ENCODE results near the gene KCNJ15. TPM values are rescaled to one million over a fixed set of nuclear protein-coding genes. Genes with fewer than 3 reads are reported as not detected.

The KCNJ15 gene
- total and polyA plus RNA-seq, 2 of the 8 experiments (the other 6 are each of a cell fraction or from before 2014, with no cell fraction given): under 0.01 TPM; not detected in 1

DNA sequence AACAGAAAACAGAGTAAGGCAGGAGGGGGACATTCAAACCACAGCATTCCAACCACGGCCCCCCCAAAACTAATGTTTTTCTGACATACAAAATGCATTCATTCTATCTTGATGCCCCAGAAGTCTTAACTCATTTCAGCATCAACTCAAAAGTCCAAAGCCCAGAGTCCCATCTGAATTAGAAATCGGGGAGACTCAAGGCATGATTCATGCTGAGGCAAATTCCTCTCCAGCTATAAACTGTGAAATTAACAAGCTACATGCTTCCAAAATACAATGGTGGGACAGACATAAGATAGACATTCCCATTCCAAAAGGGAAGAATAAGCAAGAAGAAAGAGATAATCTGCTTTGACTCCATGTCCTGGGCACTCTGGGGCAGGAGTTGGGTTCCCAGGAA lies 73.9 kb downstream of the KCNJ15 start:
- H2AK5ac ChIP-seq (ENCODE audit: low read depth, low read length): no peak overlapping the region
- H3K18ac ChIP-seq (ENCODE audit: extremely low read depth, low read length): no peak overlapping the region
- CTCF ChIA-PET (ENCODE audit: partially characterized antibody): interaction anchor here (0.8 to 1.8 kb wide), 8 partner anchors 9 to 161 kb away, joined by 3 to 13 read pairs (median 4); no protein-coding TSS in a partner anchor
- TF ChIP-seq BCL11A (IDR thresholded peaks at IDR 0.05; ENCODE audit: low read depth in 2 of 2, low read length in 2 of 2) (no peak), PHF8 (conservative IDR thresholded peaks at IDR 0.05; ENCODE audit: low read depth, low read length) (no peak), SIRT6 (IDR thresholded peaks at IDR 0.05; ENCODE audit: low read length) (no peak), TEAD4 (IDR thresholded peaks at IDR 0.05; ENCODE audit: low read depth, low read length) (no peak), SRF (IDR thresholded peaks at IDR 0.05; ENCODE audit: low read depth, low read length) (no peak), SUZ12 (IDR thresholded peaks at IDR 0.05; ENCODE audit: low read length) (no peak), SP2 (IDR thresholded peaks at IDR 0.05; ENCODE audit: low read length) (no peak), TBP (IDR thresholded peaks at IDR 0.05; ENCODE audit: low read depth, low read length) (no peak), CHD2 (IDR thresholded peaks at IDR 0.05; ENCODE audit: low read length) (no peak), ZNF274 (IDR thresholded peaks at IDR 0.05; ENCODE audit: borderline replicate concordance, extremely low read depth, low read length) (no peak), YY1 (IDR thresholded peaks at IDR 0.05; ENCODE audit: low read depth, low read length) (no peak), RBBP5 (IDR thresholded peaks at IDR 0.05; ENCODE audit: borderline replicate concordance, low read depth, low read length) (no peak), HDAC6 (IDR thresholded peaks at IDR 0.05; ENCODE audit: low read depth, low read length) (no peak)
- TF ChIP-seq, protein P1, sequence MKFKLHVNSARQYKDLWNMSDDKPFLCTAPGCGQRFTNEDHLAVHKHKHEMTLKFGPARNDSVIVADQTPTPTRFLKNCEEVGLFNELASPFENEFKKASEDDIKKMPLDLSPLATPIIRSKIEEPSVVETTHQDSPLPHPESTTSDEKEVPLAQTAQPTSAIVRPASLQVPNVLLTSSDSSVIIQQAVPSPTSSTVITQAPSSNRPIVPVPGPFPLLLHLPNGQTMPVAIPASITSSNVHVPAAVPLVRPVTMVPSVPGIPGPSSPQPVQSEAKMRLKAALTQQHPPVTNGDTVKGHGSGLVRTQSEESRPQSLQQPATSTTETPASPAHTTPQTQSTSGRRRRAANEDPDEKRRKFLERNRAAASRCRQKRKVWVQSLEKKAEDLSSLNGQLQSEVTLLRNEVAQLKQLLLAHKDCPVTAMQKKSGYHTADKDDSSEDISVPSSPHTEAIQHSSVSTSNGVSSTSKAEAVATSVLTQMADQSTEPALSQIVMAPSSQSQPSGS (IDR thresholded peaks at IDR 0.05; ENCODE audit: low read length): no peak

More for the DNA sequence above, 73.9 kb downstream of the KCNJ15 start:
- Histone ChIP-seq H3K23ac (ENCODE audit: insufficient read length) (no peak overlapping the region), H2BK20ac (ENCODE audit: low read length) (no peak overlapping the region), H2BK15ac (ENCODE audit: low read length) (no peak overlapping the region), H3K79me2 (ENCODE audit: control insufficient read depth in 1 of 2, insufficient read depth in 2 of 2, low read length in 2 of 2) (no peaks in the 10 kb centered on the region), H3K14ac (ENCODE audit: insufficient read length) (no peak overlapping the region), H3K79me1 (ENCODE audit: low read depth, low read length) (no peaks in the 10 kb centered on the region), H2AFZ (ENCODE audit: low read length) (no peak overlapping the region), H4K8ac (ENCODE audit: extremely low read depth, insufficient read depth, low read length) (no peak overlapping the region), H2BK120ac (replicated peaks; ENCODE audit: low read depth, low read length) (no peak overlapping the region), H4K20me1 (replicated peaks in 1 of 2; ENCODE audit: control insufficient read depth in 1 of 2, insufficient read depth in 2 of 2, low read length in 2 of 2) (no peaks in the 10 kb centered on the region), H3K4me3 (ENCODE audit: extremely low read depth in 1 of 4, insufficient read depth in 2 of 4, low read depth in 3 of 4, low read length in 4 of 4) (no peak overlapping the region), H3K27me3 (replicated peaks in 1 of 4; ENCODE audit: control insufficient read depth in 3 of 4, extremely low read depth in 1 of 4, insufficient read depth in 3 of 4, low read length in 3 of 4) (no peaks in the 10 kb centered on the region), H2BK5ac (ENCODE audit: low read depth, low read length) (no peak overlapping the region), H3K9ac (replicated peaks in 1 of 4; ENCODE audit: extremely low read depth in 1 of 4, low read depth in 3 of 4, low read length in 3 of 4) (no peak overlapping the region), H3K4ac (replicated peaks; ENCODE audit: insufficient read length, low read depth, low read length) (no peak overlapping the region), H3K23me2 (ENCODE audit: low read depth, low read length) (no peaks in the 10 kb centered on the region), H2BK12ac (ENCODE audit: low read depth, low read length) (no peak overlapping the region), H3K4me2 (ENCODE audit: insufficient read depth in 1 of 2, low read depth in 2 of 2, low read length in 2 of 2) (no peak overlapping the region), H3K9me3 (ENCODE audit: insufficient read depth in 2 of 2, low read depth in 1 of 2, low read length in 1 of 2) (no peaks in the 10 kb centered on the region), H4K91ac (replicated peaks; ENCODE audit: insufficient read length, low read length) (no peak overlapping the region), H3K56ac (replicated peaks; ENCODE audit: insufficient read length, low read depth, low read length) (no peak overlapping the region), H3K36me3 (ENCODE audit: control insufficient read depth in 2 of 4, insufficient read depth in 4 of 4, low read length in 3 of 4) (no peaks in the 10 kb centered on the region), H4K5ac (ENCODE audit: insufficient read length, low read depth, low read length) (no peak overlapping the region), H3K4me1 (replicated peaks in 1 of 4; ENCODE audit: control insufficient read depth in 3 of 4, insufficient read depth in 4 of 4, low read length in 3 of 4) (peaks cover 0 to 5% (median 2%) of the 10 kb centered on the region in 4 experiments; a peak in 5 of 7 replicates), H3K27ac (ENCODE audit: low read depth, low read length) (no peak overlapping the region)
- POLR2A ChIA-PET (ENCODE audit: partially characterized antibody): no interaction called here
- FAIRE-seq (no peak), DNase-seq (ENCODE audit: low read depth in 1 of 2, low spot score in 2 of 2) (no peak)
- WGBS, 2 experiments (ENCODE audit: extremely low coverage in 1 of 2, insufficient coverage in 1 of 2, insufficient read length in 1 of 2, insufficient replicate concordance in 2 of 2, low coverage in 1 of 2, low lambda C conversion rate in 2 of 2, missing lambda C conversion rate in 1 of 2): 90% methylated on average over 2 of the region's 2 CpGs; no CpG with 5 or more reads in 1 of the 2 experiments

All from H1 (cell line).